Stomach (tissue), 4 donors: Measurements from ENCODE around the gene HLA-DPA1.

ENCODE experiments used
- CTCF ChIP-seq, 7 experiments: fragments of 450-650 bp in 4 of 7; fragments of 200-600 bp in 3 of 7; sonication (generic) in 3 of 7; IDR thresholded peaks; one replicate each; pipeline ENCODE4 v1.5.1; 2016 to 2019; ENCODE audit warnings: antibody characterized with exemption in 7 of 7, control low read depth in 2 of 7, mild to moderate bottlenecking in 1 of 7
- POLR2A ChIP-seq, 4 donors: fragments of 450-650 bp; IDR thresholded peaks; one replicate each; pipeline ENCODE4 v1.6.1; 2016; ENCODE audit warnings: antibody characterized with exemption in 4 of 4, control low read depth in 2 of 4, mild to moderate bottlenecking in 1 of 4, moderate library complexity in 1 of 4

GRCh38 chr6:33088258-33088930 is 14.9 kb upstream of the HLA-DPA1 start:
- TF ChIP-seq CTCF (IDR thresholded peaks at IDR 0.05) (no peak), POLR2A (IDR thresholded peaks at IDR 0.05) (no peak)
